ENCODE data around the gene KDR. TPM values are rescaled to one million over a fixed set of nuclear protein-coding genes. Genes with fewer than 3 reads are reported as not detected.

KDR gene
- polyA plus RNA-seq, 1 of the 3 experiments (the other 2 are of a cell fraction), result not detected

GRCh38 chr4:55124322-55125076 lies 896 bp downstream of the KDR start:
- H3K4me2 ChIP-seq, result no peak overlapping the region
- H3K9me2 ChIP-seq, result no peaks in the 10 kb centered on the region
- H3K4me3 ChIP-seq (ENCODE audit: low read depth in 2 of 2, low read length in 1 of 2), result no peak overlapping the region; a peak in 1 of 4 replicates
- DNase-seq, result no peak
- ChIA-PET CTCF (no interaction called here), POLR2A (no interaction called here)
- TF ChIP-seq EZH2phosphoT487 (IDR thresholded peaks at IDR 0.05; ENCODE audit: borderline replicate concordance, low read depth) (no peak), JUND (IDR thresholded peaks at IDR 0.05) (no peak), MEF2A (IDR thresholded peaks at IDR 0.05; ENCODE audit: borderline replicate concordance, low read depth) (no peak), MAX (IDR thresholded peaks at IDR 0.05; ENCODE audit: low read depth) (no peak), PBX3 (IDR thresholded peaks at IDR 0.05) (no peak), MXI1 (IDR thresholded peaks at IDR 0.05; ENCODE audit: low read depth, low read length) (no peak), FOXM1 (IDR thresholded peaks at IDR 0.05; ENCODE audit: low read depth) (no peak), SMC3 (IDR thresholded peaks at IDR 0.05; ENCODE audit: low read depth, low read length) (no peak), EP300 (IDR thresholded peaks at IDR 0.05; ENCODE audit: borderline replicate concordance in 1 of 2, low read depth in 1 of 2, low read length in 1 of 2) (no peak), YY1 (IDR thresholded peaks at IDR 0.05; ENCODE audit: low read depth) (no peak), GABPA (IDR thresholded peaks at IDR 0.05; ENCODE audit: low read depth) (no peak), FOSL2 (IDR thresholded peaks at IDR 0.05; ENCODE audit: borderline replicate concordance, low read depth) (no peak)
- no peaks in the 10 kb centered on the region for H3F3A ChIP-seq (replicated peaks; ENCODE audit: insufficient read depth)
- no peak overlapping the region for H3K9ac ChIP-seq
- H3K27me3 ChIP-seq (ENCODE audit: insufficient read depth), result peaks cover 7% of the 10 kb centered on the region; the same call in 1 of the 2 replicates
- H2AFZ ChIP-seq (ENCODE audit: low read depth), result no peak overlapping the region
- no peaks in the 10 kb centered on the region for H4K20me1 ChIP-seq (ENCODE audit: insufficient read depth)
- H3K79me2 ChIP-seq (ENCODE audit: insufficient read depth), result no peaks in the 10 kb centered on the region
- no peak overlapping the region for H3K27ac ChIP-seq (ENCODE audit: low read depth in 2 of 2, low read length in 1 of 2)
- H3K9me3 ChIP-seq, result no peaks in the 10 kb centered on the region
- no peaks in the 10 kb centered on the region for H3K36me3 ChIP-seq (replicated peaks in 1 of 2; ENCODE audit: control insufficient read depth in 1 of 2, insufficient read depth in 2 of 2, low read length in 1 of 2)
- peaks cover 0 to 8% of the 10 kb centered on the region in 2 experiments; a peak in 2 of 4 replicates for H3K4me1 ChIP-seq (ENCODE audit: control insufficient read depth in 1 of 2, insufficient read depth in 2 of 2, low read depth in 1 of 2, low read length in 1 of 2)
- 75% methylated on average over 27 of the region's 34 CpGs for WGBS (ENCODE audit: low lambda C conversion rate)

- Histone ChIP-seq H3K4me2 (no peak overlapping the region), H3F3A (replicated peaks; ENCODE audit: insufficient read depth) (no peaks in the 10 kb centered on the region), H2AFZ (ENCODE audit: low read depth) (no peak overlapping the region), H3K4me1 (ENCODE audit: control insufficient read depth in 1 of 2, insufficient read depth in 2 of 2, low read depth in 1 of 2, low read length in 1 of 2) (peaks cover 0 to 8% of the 10 kb centered on the region in 2 experiments; a peak in 2 of 4 replicates), H3K27ac (ENCODE audit: low read depth in 2 of 2, low read length in 1 of 2) (no peak overlapping the region), H4K20me1 (ENCODE audit: insufficient read depth) (no peaks in the 10 kb centered on the region), H3K4me3 (ENCODE audit: low read depth in 2 of 2, low read length in 1 of 2) (no peak overlapping the region), H3K9me3 (no peaks in the 10 kb centered on the region), H3K79me2 (ENCODE audit: insufficient read depth) (no peaks in the 10 kb centered on the region), H3K27me3 (ENCODE audit: insufficient read depth) (peaks cover 7% of the 10 kb centered on the region; the same call in 1 of the 2 replicates), H3K9me2 (no peaks in the 10 kb centered on the region), H3K9ac (no peak overlapping the region), H3K36me3 (replicated peaks in 1 of 2; ENCODE audit: control insufficient read depth in 1 of 2, insufficient read depth in 2 of 2, low read length in 1 of 2) (no peaks in the 10 kb centered on the region)
- ChIA-PET CTCF (no interaction called here), POLR2A (no interaction called here)
- no peak for TF ChIP-seq TAF1 (IDR thresholded peaks at IDR 0.05; ENCODE audit: borderline replicate concordance, low read depth, low read length)
- TF ChIP-seq FOSL2 (IDR thresholded peaks at IDR 0.05; ENCODE audit: borderline replicate concordance, low read depth), result no peak
- WGBS (ENCODE audit: low lambda C conversion rate), result 30% methylated on average over 4 of the region's 6 CpGs
- DNase-seq, result no peak
Observed at GRCh38 chr4:55123791-55124190, 1.6 kb downstream of the KDR start.

Data from SK-N-SH (cell line).